IMR-90 (cell line): ENCODE data around the gene RAB34. TPM values are rescaled to one million over a fixed set of nuclear protein-coding genes. Genes with fewer than 3 reads are reported as not detected.

ENCODE experiments used
- ATAC-seq: fragments of 200-7000 bp; cut with Tn5 transposase; 2 replicates; pipeline ENCODE4 v1.9.1; 2020; ENCODE audit warnings: low read depth, mild to moderate bottlenecking, moderate library complexity
- BruUV-seq: library from RNA; stranded (reverse); fragments of 400-500 nt; replicated peaks from 2 replicates; lab custom pipeline; 2021; lab: Mats Ljungman, UMichigan
- CTCF ChIA-PET: fragments of 300-600 bp; formaldehyde crosslinking; extraction: SDS; loops from one replicate; lab custom pipeline; 2021; ENCODE audit warnings: antibody characterized with exemption; lab: Yijun Ruan, JAX
- POLR2A ChIA-PET: fragments of 300-600 bp; sonication (Branson Sonifier 250); formaldehyde crosslinking; loops from one replicate; lab custom pipeline; 2022; ENCODE audit warnings: antibody characterized with exemption; ENCODE audit not compliant: unreplicated experiment; lab: Charles Lee
- DNase-seq: peaks from one replicate; pipeline ENCODE4 v3.0.0; 2013
- H2AFZ ChIP-seq: replicated peaks from 2 replicates; pipeline ENCODE3; 2013; ENCODE audit warnings: low read length, mild to moderate bottlenecking; ENCODE audit not compliant: poor library complexity
- H2AK5ac ChIP-seq: 2 replicates; pipeline ENCODE4 v1.6.1; 2013; ENCODE audit warnings: low read depth, low read length, inconsistent platforms
- H2AK9ac ChIP-seq: replicated peaks from 2 replicates; pipeline ENCODE3; 2013; ENCODE audit warnings: mild to moderate bottlenecking, low read depth, low read length, moderate library complexity; ENCODE audit not compliant: poor library complexity
- H2BK120ac ChIP-seq: 2 replicates; pipeline ENCODE4 v1.6.1; 2013; ENCODE audit warnings: low read depth, low read length, inconsistent platforms
- H2BK15ac ChIP-seq: 3 replicates; pipeline ENCODE4 v1.6.1; 2013; ENCODE audit warnings: low read depth, low read length, inconsistent platforms
- H2BK20ac ChIP-seq: 2 replicates; pipeline ENCODE4 v1.6.1; 2013; ENCODE audit warnings: low read depth, mild to moderate bottlenecking, inconsistent platforms, low read length, moderate library complexity
- H2BK5ac ChIP-seq: 2 replicates; pipeline ENCODE4 v1.6.1; 2013; ENCODE audit warnings: mild to moderate bottlenecking, low read depth, low read length, inconsistent platforms; ENCODE audit not compliant: poor library complexity, severe bottlenecking
- H3K14ac ChIP-seq: replicated peaks from 2 replicates; pipeline ENCODE4 v1.6.1; 2013; ENCODE audit warnings: low read depth, low read length, inconsistent platforms
- H3K18ac ChIP-seq: 2 replicates; pipeline ENCODE4 v1.6.1; 2013; ENCODE audit warnings: low read depth, low read length, control low read depth
- H3K23ac ChIP-seq: 2 replicates; pipeline ENCODE4 v1.6.1; 2013; ENCODE audit warnings: low read depth, low read length, inconsistent platforms
- H3K27ac ChIP-seq: 2 replicates; pipeline ENCODE4 v1.5.1; 2013; ENCODE audit warnings: mild to moderate bottlenecking, control low read depth, low read length; ENCODE audit not compliant: insufficient read depth
- H3K27me3 ChIP-seq: 2 replicates; pipeline ENCODE4 v1.6.1; 2013; ENCODE audit warnings: low read length; ENCODE audit not compliant: control insufficient read depth, insufficient read depth
- H3K36me3 ChIP-seq: 2 replicates; pipeline ENCODE4 v1.6.1; 2013; ENCODE audit warnings: low read length, mixed read lengths; ENCODE audit not compliant: control insufficient read depth, insufficient read depth
- H3K4ac ChIP-seq: 2 replicates; pipeline ENCODE4 v1.6.1; 2013; ENCODE audit warnings: low read depth, low read length, inconsistent platforms
- H3K4me1 ChIP-seq: 2 replicates; pipeline ENCODE4 v1.6.1; 2013; ENCODE audit warnings: low read length, mixed read lengths; ENCODE audit not compliant: control insufficient read depth, insufficient read depth
- H3K4me2 ChIP-seq: 2 replicates; pipeline ENCODE4 v1.6.1; 2013; ENCODE audit warnings: low read depth, mild to moderate bottlenecking, control low read depth, low read length, moderate library complexity
- H3K4me3 ChIP-seq: 2 replicates; pipeline ENCODE4 v1.5.1; 2013; ENCODE audit warnings: low read depth, mild to moderate bottlenecking, control low read depth, low read length, moderate library complexity; ENCODE audit not compliant: insufficient read depth
- H3K56ac ChIP-seq: 2 replicates; pipeline ENCODE4 v1.6.1; 2013; ENCODE audit warnings: low read length, inconsistent platforms; ENCODE audit not compliant: insufficient read depth; ENCODE audit errors: extremely low read depth
- H3K79me1 ChIP-seq, 2 experiments: 2 replicates each; pipeline ENCODE4 v1.6.1; 2013; ENCODE audit warnings: low read length in 2 of 2, inconsistent platforms in 1 of 2, low read depth in 1 of 2
- H3K9ac ChIP-seq: 2 replicates; pipeline ENCODE4 v1.6.1; 2013; ENCODE audit warnings: low read depth, low read length, control low read depth
- H3K9me1 ChIP-seq: 2 replicates; pipeline ENCODE4 v1.6.1; 2013; ENCODE audit warnings: low read length, inconsistent platforms; ENCODE audit not compliant: insufficient read depth
- H3K9me3 ChIP-seq: 2 replicates; pipeline ENCODE4 v1.6.1; 2013; ENCODE audit warnings: low read length; ENCODE audit not compliant: control insufficient read depth, insufficient read depth
- H4K20me1 ChIP-seq: 2 replicates; pipeline ENCODE4 v1.6.1; 2013; ENCODE audit warnings: low read length, inconsistent platforms; ENCODE audit not compliant: insufficient read depth
- H4K5ac ChIP-seq: 2 replicates; pipeline ENCODE4 v1.6.1; 2013; ENCODE audit warnings: mild to moderate bottlenecking, low read depth, low read length, control low read depth
- H4K8ac ChIP-seq, 2 experiments: 2 replicates each; pipeline ENCODE4 v1.6.1; 2013; ENCODE audit warnings: low read depth in 2 of 2, low read length in 2 of 2, control low read depth in 1 of 2, inconsistent platforms in 1 of 2
- H4K91ac ChIP-seq: 2 replicates; pipeline ENCODE4 v1.6.1; 2013; ENCODE audit warnings: low read depth, low read length, inconsistent platforms; ENCODE audit not compliant: insufficient read depth
- ELK1 ChIP-seq: fragments of 150-350 bp; IDR thresholded peaks from 2 replicates; pipeline ENCODE4 v1.6.1; 2016; ENCODE audit warnings: low read depth, mild to moderate bottlenecking, low read length, moderate library complexity, borderline replicate concordance
- NFE2L2 ChIP-seq: fragments of 150-350 bp; IDR thresholded peaks from 2 replicates; pipeline ENCODE4 v1.6.1; 2016; ENCODE audit warnings: low read depth, mild to moderate bottlenecking, low read length
- USF2 ChIP-seq: fragments of 150-350 bp; IDR thresholded peaks from 2 replicates; pipeline ENCODE4 v1.6.1; 2017; ENCODE audit warnings: mild to moderate bottlenecking, antibody characterized with exemption, low read length, low read depth
- WGBS, 2 experiments: methylation state at CpG; one replicate each; pipeline versions ENCODE4 v1.1.5 to v1.1.7; 2013; ENCODE audit warnings: missing lambda C conversion rate in 2 of 2; ENCODE audit not compliant: insufficient read length in 1 of 2; ENCODE audit errors: extremely low coverage in 2 of 2; 5-methylcytosine and 5-hydroxymethylcytosine counted together
- dilution Hi-C: fragments of 300-500 bp; cut with HindIII; formaldehyde crosslinking; loops from one replicate; pipeline ENCODE4 v1.14.3; 2018; ENCODE audit warnings: low sequenced_read_pairs; ENCODE audit not compliant: unreplicated experiment
- in situ Hi-C: fragments of 300-500 bp; cut with MboI; formaldehyde crosslinking; loops from 3 replicates; pipeline ENCODE4 v1.14.3; 2019; ENCODE audit warnings: low sequenced_read_pairs, inconsistent platforms, mixed read lengths
- intact Hi-C: fragments of 100-400 bp; cut with micrococcal nuclease; formaldehyde crosslinking; loops from 2 replicates; pipeline ENCODE4 v1.10.0; 2022
- polyA plus RNA-seq, 3 experiments: library from polyadenylated mRNA; depleted of rRNA; stranded (reverse); fragments of >200 nt; gene quantifications; 2 replicates each; pipeline ENCODE4 v1.2.3, GENCODE V29; 2012; ENCODE audit warnings: low replicate concordance in 1 of 3
- total RNA-seq: library from RNA; depleted of rRNA; stranded (reverse); fragments of >200 nt; gene quantifications from 2 replicates; pipeline ENCODE4 v1.2.3, GENCODE V29; 2012

The RAB34 gene
- total and polyA plus RNA-seq, 2 of the 4 experiments (the other 2 are of a cell fraction) = 351 to 387 TPM

- Histone ChIP-seq H3K9me3 (no peaks in the 10 kb centered on the region), H2AFZ (no peak overlapping the region), H4K91ac (no peak overlapping the region), H2BK5ac (no peak overlapping the region), H3K14ac (no peak overlapping the region), H3K23ac (no peak overlapping the region), H3K9me1 (no peaks in the 10 kb centered on the region), H3K4me3 (no peak overlapping the region), H3K18ac (no peak overlapping the region), H4K5ac (no peak overlapping the region), H3K27ac (no peak overlapping the region), H4K8ac (no peak overlapping the region), H4K20me1 (peaks cover 35% of the 10 kb centered on the region; the same call in 1 of the 2 replicates), H2AK9ac (no peak overlapping the region), H2AK5ac (no peak overlapping the region), H3K79me1 (peaks cover 10 to 62% of the 10 kb centered on the region in 2 experiments), H3K9ac (no peak overlapping the region), H3K36me3 (peaks cover 30% of the 10 kb centered on the region), H3K56ac (no peak overlapping the region), H3K4ac (no peak overlapping the region), H2BK20ac (no peak overlapping the region), H3K27me3 (no peaks in the 10 kb centered on the region), H2BK15ac (no peak overlapping the region), H3K4me1 (peaks cover 7% of the 10 kb centered on the region), H2BK120ac (no peak overlapping the region), H3K4me2 (no peak overlapping the region)
- intact Hi-C loops = no loop called here
- DNase-seq (no peak), ATAC-seq (no peak)
- dilution Hi-C loops = no loop called here
- TF ChIP-seq ELK1 (no peak), USF2 (no peak), NFE2L2 (no peak)
- POLR2A ChIA-PET = no interaction called here
- CTCF ChIA-PET = no interaction called here
- in situ Hi-C loops = no loop called here
- no TSS peak for BruUV-seq
- WGBS, 2 experiments = 97% methylated on average over 10 of the region's 32 CpGs; no CpG with 5 or more reads in 1 of the 2 experiments
Measured at GRCh38 chr17:28758411-28759121, 40.9 kb upstream of the RAB34 start.
